ELF-1 (cell line): Measurements from ENCODE around the gene MCM10.
"Not testable (repeated sequence)": the region's sequence is repeated elsewhere in the genome, so short reads cannot be mapped to it uniquely, and the experiment has no call there.

ENCODE experiments used
- DNase-seq: peaks from one replicate; pipeline ENCODE4 v3.0.0-alpha.2; 2016; ENCODE audit warnings: low read depth, low spot score

MCM10 gene

DNA sequence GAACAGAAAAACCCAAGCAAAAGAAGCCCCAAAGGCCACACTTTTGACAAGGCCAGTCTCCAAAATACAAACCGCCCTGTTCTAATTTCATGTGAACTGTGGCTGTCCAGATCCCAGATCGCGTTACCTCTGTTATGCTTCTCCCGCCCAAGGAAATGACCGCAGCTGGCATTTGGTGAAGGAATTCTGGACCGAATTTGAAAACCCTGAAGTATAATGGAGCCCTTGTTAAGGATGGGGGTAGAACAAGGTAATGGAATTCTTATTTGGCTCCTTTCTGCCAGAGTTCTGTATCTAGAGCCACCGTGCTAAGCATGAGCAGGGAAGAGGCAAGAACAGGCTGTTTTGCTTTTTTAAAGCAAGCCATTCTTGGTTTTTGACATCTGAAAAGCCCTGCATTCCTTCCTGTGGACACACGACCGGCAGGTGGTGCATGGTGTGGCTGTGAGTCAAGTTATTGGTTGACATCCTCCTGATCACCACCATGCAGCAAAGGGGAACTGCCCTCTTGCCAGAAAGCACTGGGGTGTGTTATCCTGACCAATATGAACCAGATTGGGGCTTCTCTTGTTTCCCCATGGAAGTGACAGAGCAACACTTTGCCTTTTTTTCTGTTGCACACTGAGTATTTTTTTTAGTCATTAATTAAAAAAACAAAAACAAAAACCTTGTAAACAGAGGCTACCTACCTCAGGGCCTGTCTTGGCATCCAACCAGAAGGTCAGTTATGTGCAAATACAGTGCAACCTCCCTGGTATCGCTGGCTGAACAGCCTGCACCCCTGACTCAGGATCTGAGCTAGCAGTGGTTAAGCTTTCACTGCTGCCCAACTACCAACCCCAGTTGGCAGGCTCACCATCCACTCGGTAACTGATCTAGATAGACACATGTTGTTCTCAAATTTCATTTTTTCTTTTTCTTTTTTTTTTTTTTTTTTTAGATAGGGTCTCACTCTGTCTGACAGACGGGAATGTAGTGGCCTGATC lies 58.6 kb downstream of the MCM10 start:
- peak; percentile 50 for DNase-seq

DNA sequence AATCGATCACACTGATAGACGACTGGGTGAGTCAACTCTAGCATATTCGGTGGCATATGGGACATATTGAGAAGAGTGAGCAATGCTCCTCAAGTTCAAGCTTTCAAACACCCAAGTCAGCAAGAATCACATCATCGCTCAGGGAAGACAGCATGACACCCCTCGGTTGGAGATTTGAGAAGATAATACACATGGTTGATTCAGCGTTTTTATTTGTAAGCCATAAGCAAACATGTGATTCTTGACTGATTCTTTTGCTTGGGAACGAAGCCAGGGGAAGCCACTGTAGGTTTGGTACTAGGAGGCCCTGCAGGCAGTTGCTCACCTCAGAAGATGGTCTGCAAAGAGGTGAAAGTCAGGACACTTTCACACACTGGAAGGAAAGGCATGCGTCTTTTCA lies 60.2 kb downstream of the MCM10 start:
- no peak for DNase-seq

DNA sequence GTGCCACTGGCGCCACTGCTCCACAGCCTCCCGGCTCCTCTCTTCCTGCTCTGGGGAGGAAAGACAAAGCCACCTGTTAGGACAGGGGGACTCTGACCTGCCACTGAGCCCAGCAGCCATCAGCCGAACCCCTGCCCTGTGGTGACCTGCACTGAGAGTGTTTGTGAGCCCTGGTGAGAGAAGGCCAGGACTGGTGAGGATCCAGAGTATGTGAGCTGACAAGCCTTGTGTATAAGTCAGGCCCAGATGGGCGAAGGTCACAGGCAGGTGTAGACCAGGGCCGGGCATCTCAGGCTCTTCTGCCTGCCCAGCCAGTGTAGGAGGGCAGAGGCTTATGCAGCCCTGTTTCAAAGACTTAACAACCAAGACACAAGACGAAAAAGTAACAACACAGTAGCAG lies 60.8 kb downstream of the MCM10 start:
- no peak for DNase-seq

DNA sequence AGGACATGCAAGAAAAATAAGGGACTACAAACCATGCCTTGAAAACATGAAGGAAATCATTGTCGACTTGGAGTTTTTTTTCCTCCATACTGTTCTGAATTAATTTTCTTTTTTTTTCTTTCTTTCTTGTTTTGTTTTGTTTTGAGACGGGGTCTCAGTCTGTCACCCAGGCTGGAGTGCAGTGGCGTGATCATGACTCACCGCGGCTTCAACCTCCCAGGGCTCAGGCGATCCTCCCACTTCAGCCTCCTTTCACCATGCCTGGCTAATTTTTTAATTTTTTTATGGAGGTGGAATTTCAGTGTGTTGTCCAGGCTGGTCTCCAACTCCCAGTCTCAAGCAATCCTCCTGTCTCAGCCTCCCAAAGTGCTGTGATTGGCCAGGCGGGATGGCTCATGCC lies 61.2 kb downstream of the MCM10 start:
- DNase-seq: no peak

DNA sequence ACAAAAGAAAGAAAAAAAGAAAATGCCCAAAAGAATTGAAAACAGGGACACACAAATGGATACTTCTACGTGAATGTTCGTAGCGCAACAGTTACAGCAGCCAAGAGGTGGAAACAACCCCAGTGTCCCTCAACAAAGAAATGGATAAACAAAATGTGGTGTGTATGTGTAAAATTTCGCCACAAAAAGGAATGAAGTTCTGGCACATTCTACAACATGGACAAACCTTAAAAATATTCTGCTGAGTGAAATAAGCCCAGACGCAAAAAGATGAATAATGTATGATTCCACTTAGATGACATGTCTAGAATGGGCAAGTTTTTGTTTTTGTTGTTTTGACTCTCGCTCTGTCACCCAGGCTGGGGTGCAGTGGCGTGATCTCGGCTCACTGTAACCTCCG lies 61.9 kb downstream of the MCM10 start:
- DNase-seq: no peak

DNA sequence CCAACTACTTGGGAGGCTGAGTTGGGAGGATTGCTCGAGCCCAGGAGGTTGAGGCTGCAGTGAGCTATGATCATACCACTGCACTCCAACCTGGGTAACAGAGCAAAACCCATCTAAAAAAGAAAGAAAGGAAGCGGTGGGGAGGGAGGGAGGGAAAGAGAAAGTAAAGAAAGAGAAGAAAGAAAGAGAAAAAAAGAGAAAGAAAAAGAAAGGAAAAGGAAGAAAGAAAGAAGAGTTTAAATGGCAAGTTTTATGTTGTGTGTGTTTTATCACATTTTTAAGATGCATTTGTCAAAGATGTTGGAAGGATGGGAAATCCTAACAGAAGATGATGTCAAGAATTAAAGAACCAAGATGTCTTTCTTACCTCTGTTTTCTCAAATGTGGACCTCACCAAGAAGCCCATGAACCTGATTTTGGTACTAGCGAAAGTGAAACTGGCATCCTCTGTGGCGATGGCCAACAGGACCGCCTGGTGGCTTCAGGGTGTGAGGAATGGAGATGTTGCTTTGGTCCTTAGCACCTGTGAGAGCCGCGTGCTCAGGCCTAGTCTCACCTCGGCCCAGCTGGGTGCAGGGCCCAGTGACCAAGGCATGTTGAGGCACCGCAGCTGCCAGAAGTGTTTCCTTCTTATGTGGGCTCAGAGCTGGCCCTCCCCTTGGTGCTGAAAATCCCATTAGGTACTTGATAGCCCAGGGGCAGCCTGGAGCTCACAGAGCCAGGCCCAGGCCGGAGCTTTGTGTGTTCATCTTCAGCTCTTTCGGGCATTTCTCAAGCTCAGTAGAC lies 63.0 kb downstream of the MCM10 start:
- peak; percentile 47 for DNase-seq

DNA sequence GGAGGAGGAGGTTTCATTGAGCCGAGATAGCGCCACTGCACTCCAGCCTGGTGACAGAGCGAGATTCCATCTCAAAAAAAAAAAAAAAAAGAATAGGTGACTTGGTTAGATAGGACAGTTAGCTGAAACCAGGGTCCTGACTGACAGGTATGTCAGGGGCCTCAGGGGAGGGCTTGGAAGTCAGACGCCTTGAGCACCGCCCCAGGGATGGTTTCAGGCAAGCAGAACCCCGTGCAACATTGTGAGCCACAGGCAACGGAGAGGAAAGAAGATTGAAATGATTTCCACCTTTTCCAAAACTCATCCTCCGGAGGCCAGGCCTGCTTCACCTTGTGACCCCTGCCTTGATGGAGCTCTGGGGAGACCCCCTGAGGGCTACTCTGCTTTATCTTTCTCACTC lies 64.2 kb downstream of the MCM10 start:
- DNase-seq: no peak

DNA sequence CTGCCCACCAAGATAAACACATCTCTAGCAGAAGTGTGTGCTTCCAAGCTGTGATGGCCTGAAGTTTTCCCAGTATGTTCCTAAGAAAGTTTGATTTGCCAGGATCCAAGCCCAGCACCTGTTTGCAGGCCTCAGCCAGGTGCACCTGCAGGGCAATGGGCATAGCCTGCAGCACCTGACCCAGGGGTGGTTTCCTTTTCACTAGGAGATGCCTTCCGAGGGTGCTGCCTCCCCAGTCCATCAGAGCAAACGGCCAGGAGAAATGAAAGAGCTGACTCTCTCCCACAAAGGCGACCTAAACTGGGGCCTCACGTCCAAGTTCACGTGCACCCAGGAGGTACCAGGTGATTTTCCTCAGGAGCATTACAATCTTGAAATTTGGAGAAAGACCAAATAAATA lies 65.7 kb downstream of the MCM10 start:
- no peak for DNase-seq

DNA sequence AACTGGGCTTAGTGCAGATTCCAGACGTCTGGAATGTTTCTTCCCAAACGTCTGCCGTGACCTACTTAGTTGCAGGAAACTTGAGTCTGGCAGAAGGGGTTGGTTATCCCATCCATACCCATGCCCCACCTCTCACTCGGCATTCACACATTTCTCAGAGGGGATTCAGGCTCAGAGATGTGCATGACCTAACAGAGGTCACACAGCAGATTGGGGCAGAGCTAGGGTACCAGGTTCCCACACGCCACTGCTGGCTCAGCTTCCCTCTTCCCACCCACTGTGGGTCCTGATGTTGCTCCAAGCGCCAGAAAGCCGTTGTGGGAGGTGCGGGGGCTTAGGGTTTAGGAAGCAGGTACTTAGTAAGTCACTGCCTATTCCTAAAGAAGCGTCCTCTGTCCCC lies 69.8 kb downstream of the MCM10 start:
- DNase-seq: no peak

DNA sequence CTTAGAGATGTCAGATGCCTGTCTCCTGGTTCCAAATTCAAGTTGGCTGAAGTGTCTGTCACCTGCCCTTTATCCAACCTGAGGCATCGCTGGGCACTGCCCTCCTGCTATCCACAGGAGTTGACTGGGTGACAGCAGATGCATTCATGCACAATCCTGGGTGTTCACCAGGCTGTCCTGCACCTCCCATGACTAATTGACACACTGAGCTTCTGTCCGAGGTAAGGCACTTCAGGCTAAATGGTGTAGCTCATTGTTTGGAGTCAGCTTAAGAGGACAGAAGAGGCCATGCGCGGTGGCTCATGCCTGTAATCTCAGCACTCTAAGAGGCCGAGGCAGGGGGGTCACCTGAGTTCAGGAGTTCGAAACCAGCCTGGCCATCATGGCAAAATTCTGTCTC lies 70.5 kb downstream of the MCM10 start:
- no peak for DNase-seq

DNA sequence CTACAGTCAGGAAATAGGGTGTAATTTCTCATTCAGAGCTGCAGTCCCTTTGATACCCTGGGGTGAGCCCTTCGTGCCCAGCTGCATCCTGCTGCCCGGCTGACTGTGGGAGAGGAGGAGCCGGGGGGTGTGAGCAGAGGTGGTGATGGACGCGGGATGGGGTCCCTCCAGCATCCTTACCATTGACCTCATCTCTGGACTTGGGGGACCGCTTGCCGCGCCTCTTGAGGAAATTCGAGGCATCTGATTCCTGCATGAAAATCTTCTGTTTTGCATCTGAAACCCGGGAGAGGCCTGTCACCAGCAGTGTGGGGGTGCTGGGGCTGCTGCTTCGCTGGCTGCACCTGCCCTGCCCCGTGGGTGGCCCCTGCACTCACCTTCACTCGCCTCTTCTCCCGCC lies 72.0 kb downstream of the MCM10 start:
- no peak for DNase-seq

DNA sequence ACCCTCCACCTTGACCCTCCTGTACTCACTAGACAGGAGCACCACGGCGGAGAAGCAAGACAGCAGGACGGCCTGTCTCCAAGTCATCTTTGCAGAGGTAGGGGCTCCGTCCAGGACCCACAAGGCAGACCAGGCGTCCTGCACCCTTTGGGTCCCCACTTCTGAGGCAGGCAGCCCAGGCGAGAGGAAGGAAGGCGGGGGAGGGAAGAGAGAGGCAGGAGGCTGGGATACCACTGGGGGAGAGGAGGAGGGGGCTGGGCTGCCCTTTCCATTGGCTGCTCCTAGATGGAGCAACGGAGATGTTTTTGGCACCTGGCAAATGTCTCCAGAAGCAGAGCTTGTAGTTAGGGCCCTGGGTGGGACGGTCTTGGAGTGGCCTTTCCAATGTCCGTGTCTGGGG lies 72.8 kb downstream of the MCM10 start, which contains the start of gene UCMA:
Gene UCMA, minus strand, starts transcription at position 203 of the 400 bp plus-strand sequence. Its CDS starts 116 bp downstream, at position 87.
- no peak for DNase-seq

DNA sequence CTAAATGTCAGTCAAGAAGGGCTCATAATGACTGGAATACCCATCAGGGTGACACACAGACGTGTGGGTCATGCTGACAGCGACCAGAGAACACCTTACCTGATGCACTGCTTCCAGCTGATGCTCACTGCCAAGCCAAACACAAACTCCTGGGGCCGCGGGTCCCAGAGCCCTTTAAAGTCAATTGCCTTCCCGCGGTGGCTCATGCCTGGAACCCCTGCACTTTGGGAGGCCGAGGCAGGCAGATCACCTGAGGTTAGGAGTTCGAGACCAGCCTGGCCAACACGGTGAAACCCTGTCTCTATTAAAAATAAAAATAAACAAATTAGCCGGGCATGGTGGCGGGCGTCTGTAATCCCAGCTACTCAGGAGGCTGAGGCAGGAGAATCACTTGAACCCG lies 73.4 kb downstream of the MCM10 start:
- not testable (repeated sequence) for DNase-seq

DNA sequence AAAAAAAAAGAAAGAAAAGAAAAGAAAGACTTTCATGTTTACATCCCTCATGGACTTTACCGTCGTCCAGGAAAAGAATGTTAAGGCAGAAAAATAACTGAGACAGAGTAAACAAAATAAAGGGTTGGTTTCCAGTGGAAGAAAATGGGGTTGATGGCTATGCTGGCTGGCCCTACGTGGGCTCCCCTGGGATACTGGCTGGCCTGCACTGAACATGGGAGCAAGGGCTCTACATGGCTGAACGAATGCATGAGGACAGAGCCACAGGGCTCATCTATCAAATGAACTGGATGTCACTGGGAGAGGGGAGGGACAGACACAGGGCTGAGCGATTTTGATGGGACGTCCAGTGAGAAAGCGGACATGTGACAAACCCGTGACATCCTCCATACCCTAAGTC lies 75.3 kb downstream of the MCM10 start:
- DNase-seq: no peak

DNA sequence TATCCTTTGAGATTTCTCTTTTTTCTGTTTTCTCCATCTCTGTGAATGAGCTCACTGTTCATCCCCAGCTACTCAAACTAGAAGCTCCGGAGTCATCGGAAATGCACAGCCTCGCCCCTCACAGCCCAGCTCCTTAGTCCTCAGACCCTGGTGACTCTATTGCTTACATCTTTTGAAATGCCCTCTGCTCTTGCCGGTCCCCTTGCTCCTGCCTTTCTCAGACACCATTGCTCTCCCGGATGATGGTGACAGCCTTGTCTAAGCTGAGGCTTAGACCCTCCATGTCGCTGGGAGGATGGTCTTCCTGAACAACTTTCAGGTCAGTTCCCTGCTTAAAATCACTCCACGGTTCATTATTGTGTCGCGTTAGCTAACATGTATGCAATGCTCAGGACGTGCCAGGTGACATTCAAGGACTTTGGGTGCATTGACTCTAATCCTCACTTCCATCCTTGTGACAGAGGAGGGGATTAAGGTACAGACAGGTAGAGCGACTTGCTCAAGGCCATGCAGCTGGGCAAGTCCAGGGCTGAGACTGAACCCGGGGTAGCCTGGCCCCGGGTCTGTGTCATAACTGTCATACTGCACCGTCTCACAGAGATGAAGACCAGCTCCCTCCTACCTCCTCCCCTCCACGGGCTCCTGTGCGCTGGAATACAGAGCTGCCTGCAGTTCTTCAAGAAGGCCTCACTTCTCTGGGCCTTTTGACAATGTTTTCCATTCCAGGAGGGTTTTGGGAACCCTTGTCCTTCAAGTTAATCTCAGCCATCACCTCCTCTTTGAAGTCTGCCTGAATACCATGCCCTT lies 77.1 kb downstream of the MCM10 start:
- no peak for DNase-seq

DNA sequence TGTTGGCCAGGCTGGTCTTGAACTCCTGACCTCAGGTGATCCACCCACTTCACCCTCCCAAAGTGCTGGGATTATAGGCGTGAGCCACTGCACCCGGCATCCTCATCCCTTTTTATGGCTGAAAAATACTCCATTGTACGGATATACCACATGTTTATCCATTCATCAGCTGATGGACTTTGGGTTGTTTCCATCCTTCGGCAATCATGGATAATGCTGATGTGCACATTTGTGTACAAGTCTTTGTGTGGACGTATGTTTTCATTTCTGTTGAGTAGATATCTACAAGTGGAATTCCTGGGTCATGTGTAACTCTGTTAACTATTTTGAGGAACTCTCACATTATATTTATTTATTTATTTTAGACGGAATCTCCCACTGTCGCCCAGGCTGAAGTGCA lies 78.6 kb downstream of the MCM10 start:
- DNase-seq: no peak

DNA sequence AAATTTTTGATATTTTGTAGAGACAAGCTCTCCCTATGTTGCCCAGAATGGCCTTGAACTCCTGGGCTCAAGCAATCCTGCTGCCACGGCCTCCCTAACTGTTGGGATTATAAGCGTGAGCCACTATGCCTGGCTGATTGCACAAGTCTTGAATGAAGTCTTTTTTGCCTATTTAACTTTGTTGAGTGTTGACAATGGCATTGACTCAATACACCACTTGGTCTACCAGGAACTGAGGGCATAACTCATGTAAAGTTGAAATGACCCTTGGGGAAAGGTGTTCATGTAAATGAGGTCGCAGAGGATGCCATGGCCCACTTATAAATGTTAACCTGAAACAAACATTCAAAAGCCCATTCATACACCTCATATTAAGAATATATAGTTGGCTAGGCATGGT lies 80.3 kb downstream of the MCM10 start:
- no peak for DNase-seq

DNA sequence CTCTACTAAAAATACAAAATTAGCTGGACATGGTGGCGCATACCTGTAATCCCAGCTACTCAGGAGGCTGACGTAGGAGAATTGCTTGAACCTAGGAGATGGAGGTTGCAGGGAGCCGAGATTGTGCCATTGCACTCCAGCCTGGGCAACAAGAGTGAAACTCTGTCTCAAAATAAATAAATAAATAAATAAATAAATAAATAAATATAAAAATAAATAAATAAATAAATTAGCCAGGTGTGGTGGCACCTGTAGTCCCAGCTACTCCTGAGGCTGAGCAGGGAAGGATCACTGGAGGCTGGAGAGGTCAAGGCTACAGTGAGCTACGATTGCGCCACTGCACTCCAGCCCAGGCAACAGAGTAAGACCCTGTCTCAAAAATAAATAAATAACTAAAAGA lies 80.9 kb downstream of the MCM10 start:
- DNase-seq: not testable (repeated sequence)

DNA sequence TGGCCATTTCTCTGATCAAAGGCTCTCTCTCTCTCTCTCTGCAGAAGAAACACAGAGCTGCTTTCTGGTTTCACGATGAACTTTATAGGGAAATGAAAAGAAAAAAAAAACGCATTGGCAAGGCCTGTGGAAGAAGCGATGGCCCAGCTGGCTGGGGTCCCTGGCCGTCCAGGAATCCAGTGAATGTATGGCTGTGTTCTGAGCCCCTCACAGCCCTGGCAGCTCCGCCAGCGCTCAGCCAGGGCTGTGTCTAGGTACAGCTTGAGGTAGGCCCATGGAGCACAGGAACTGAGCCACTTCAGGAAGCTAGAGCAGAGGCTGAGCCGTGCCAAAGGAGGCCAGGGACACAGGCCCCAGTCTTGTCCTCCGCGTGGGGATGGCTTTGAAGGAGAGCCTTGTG lies 85.9 kb downstream of the MCM10 start:
- no peak for DNase-seq

DNA sequence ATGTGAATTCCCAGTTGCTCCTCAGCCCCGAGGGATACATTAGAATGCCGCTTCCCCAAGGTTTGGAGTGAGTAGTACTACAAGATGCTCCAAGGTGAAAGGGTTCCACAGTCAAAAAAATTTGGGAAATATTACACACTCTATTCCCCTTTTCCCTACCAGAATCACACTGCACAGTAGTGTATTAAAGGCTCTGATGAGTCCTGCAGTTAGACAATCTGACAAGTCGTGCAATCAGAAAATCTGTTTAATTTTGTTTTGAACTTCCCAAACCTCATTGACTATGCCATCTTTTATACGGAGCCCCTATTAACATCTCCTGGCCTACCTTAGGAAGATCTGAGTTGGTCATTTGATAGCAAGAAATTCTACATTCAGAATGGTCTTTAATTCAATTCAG lies 86.4 kb downstream of the MCM10 start:
- no peak for DNase-seq

DNA sequence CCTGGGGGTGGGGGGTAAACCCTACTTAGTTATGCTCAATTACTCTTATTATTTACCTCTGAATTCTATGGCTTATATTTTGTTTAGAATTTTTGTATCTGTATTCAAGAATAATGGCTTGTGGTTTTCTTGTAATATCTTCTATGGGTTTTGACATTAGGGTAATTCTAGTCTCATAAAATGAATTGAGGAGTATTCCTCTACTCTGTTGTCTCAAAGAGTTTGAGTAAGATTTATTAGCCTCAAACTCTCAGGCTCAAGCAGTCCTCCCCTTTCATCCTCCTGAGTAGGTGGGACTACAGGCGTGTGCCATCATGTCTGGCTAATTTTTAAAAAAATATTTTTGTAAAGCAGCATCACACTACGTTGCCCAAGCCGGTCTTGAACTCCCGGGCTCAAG lies 92.4 kb downstream of the MCM10 start:
- no peak for DNase-seq

DNA sequence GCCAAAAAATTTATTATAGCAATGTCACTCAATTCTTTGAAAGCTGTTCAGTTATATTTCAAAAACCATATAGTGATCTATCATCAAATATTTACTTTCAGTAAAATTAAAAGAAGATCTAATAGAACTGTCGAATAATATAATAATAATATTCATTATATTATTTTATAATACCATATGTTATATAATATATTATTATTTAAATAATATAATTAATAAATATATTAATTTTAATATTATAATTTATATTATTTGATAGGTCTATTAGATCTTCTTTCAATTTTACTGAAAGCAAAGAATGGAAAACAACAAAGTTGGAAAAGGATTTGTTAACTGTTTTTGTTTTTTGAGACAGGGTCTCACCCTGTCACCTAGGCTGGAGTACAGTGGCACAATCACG lies 95.3 kb downstream of the MCM10 start:
- DNase-seq: no peak
